Activated CD8-positive, alpha-beta T cell treated with anti-CD3 and anti-CD28 coated beads for 36 hours (primary cell): ENCODE data around the gene KLHL42. TPM values are rescaled to one million over a fixed set of nuclear protein-coding genes. Genes with fewer than 3 reads are reported as not detected.
"Not testable (repeated sequence)": the region's sequence is repeated elsewhere in the genome, so short reads cannot be mapped to it uniquely, and the experiment has no call there.

ENCODE experiments used
- ATAC-seq: fragments of 200-7000 bp; cut with Tn5 transposase; one replicate; pipeline ENCODE4 v1.10.0; 2021; ENCODE audit warnings: mild to moderate bottlenecking, moderate library complexity
- CTCF ChIA-PET: fragments of 350-600 bp; sonication (Branson Sonifier 250); formaldehyde crosslinking; loops from one replicate; lab custom pipeline; 2021; ENCODE audit warnings: antibody characterized with exemption; lab: Charles Lee
- POLR2A ChIA-PET: fragments of 350-600 bp; sonication (Branson Sonifier 250); formaldehyde crosslinking; loops from one replicate; lab custom pipeline; 2021; ENCODE audit warnings: antibody characterized with exemption; lab: Charles Lee
- DNase-seq: peaks from one replicate; pipeline ENCODE4 v3.0.0-alpha.2; 2020
- H3K27ac Mint-ChIP-seq: one replicate; pipeline ENCODE4 v1.8.0; 2021; ENCODE audit warnings: mild to moderate bottlenecking, mixed read lengths
- H3K27me3 Mint-ChIP-seq: one replicate; pipeline ENCODE4 v1.8.0; 2021; ENCODE audit warnings: mixed read lengths
- H3K36me3 Mint-ChIP-seq: one replicate; pipeline ENCODE4 v1.8.0; 2021; ENCODE audit warnings: low read depth, mixed read lengths
- H3K4me1 Mint-ChIP-seq: one replicate; pipeline ENCODE4 v1.8.0; 2021; ENCODE audit warnings: low read depth, mixed read lengths
- H3K4me3 Mint-ChIP-seq: one replicate; pipeline ENCODE4 v1.8.0; 2021; ENCODE audit warnings: mild to moderate bottlenecking, moderate library complexity, mixed read lengths
- H3K9me3 Mint-ChIP-seq: one replicate; pipeline ENCODE4 v1.8.0; 2021; ENCODE audit warnings: mixed read lengths
- intact Hi-C: fragments of 100-400 bp; cut with micrococcal nuclease; formaldehyde crosslinking; loops from one replicate; pipeline ENCODE4 v1.10.0; 2022
- total RNA-seq, 2 experiments: library from RNA; stranded (reverse); gene quantifications; one replicate each; pipeline ENCODE4 v1.2.3, GENCODE V29; 2021
- TF ChIP-seq, protein P1 (sequence below): fragments of 200-600 bp; IDR thresholded peaks from one replicate; pipeline ENCODE4 v1.8.0; 2022; ENCODE audit warnings: antibody characterized with exemption, mild to moderate bottlenecking

The KLHL42 gene
- total RNA-seq, 2 experiments from 2014 or later: 10.2 to 11.3 TPM

DNA sequence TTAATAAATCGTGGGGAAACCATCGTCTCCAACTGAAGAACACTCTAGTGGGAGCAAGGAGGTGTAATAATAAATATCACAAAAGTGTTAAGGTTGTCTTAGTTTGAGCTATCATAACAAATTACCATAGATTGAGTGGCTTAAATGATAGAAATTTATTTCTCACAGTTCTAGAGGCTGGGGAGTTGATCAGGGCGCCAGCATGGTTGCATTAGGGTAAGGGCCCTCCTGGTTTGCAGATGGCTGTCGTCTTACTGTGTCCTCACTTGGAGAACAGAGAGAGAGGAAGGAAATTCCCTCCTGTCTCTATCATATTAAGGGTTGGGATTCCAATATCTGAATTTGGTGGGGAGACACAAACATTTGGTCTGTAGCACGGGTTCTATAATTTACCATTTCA is 36.4 kb upstream of the KLHL42 start:
- Mint-ChIP-seq H3K27ac (no peak overlapping the region), H3K4me1 (peaks cover 9% of the 10 kb centered on the region), H3K4me3 (no peak overlapping the region), H3K9me3 (no peaks in the 10 kb centered on the region), H3K36me3 (peaks cover 37% of the 10 kb centered on the region), H3K27me3 (no peaks in the 10 kb centered on the region)
- ATAC-seq (no peak), DNase-seq (no peak)
- intact Hi-C loops: no loop called here
- ChIA-PET CTCF (interaction anchor here (0.7 kb wide), 1 partner anchor 9 kb away, joined by 3 read pairs; no protein-coding TSS in a partner anchor), POLR2A (no interaction called here)
- TF ChIP-seq, protein P1, sequence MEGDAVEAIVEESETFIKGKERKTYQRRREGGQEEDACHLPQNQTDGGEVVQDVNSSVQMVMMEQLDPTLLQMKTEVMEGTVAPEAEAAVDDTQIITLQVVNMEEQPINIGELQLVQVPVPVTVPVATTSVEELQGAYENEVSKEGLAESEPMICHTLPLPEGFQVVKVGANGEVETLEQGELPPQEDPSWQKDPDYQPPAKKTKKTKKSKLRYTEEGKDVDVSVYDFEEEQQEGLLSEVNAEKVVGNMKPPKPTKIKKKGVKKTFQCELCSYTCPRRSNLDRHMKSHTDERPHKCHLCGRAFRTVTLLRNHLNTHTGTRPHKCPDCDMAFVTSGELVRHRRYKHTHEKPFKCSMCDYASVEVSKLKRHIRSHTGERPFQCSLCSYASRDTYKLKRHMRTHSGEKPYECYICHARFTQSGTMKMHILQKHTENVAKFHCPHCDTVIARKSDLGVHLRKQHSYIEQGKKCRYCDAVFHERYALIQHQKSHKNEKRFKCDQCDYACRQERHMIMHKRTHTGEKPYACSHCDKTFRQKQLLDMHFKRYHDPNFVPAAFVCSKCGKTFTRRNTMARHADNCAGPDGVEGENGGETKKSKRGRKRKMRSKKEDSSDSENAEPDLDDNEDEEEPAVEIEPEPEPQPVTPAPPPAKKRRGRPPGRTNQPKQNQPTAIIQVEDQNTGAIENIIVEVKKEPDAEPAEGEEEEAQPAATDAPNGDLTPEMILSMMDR: no peak

DNA sequence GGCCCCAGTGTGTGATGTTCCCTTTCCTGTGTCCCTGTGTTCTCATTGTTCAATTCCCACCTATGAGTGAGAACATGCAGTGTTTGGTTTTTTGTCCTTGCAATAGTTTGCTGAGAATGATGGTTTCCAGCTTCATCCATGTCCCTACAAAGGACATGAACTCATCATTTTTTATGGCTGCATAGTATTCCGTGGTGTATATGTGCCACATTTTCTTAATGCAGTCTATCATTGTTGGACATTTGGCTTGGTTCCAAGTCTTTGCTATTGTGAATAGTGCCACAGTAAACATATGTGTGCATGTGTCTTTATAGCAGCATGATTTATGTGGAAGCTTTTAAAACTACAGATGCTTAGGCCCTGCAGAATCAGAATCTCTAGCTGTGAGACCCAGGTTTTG is 34.3 kb upstream of the KLHL42 start:
- ChIA-PET CTCF (interaction anchor here (1.3 kb wide), 1 partner anchor 13 kb away, joined by 4 read pairs; no protein-coding TSS in a partner anchor), POLR2A (interaction anchor here (0.7 to 1.1 kb wide), 2 partner anchors 32 to 34 kb away, joined by 3 read pairs; partner anchors contain the start of genes KLHL42 and MANSC4)
- H3K9me3 Mint-ChIP-seq, H3K4me3 Mint-ChIP-seq, DNase-seq, intact Hi-C loops, H3K27ac Mint-ChIP-seq, ATAC-seq, H3K4me1 Mint-ChIP-seq, H3K27me3 Mint-ChIP-seq: not testable (repeated sequence)
- peaks cover 24% of the 10 kb centered on the region for H3K36me3 Mint-ChIP-seq

DNA sequence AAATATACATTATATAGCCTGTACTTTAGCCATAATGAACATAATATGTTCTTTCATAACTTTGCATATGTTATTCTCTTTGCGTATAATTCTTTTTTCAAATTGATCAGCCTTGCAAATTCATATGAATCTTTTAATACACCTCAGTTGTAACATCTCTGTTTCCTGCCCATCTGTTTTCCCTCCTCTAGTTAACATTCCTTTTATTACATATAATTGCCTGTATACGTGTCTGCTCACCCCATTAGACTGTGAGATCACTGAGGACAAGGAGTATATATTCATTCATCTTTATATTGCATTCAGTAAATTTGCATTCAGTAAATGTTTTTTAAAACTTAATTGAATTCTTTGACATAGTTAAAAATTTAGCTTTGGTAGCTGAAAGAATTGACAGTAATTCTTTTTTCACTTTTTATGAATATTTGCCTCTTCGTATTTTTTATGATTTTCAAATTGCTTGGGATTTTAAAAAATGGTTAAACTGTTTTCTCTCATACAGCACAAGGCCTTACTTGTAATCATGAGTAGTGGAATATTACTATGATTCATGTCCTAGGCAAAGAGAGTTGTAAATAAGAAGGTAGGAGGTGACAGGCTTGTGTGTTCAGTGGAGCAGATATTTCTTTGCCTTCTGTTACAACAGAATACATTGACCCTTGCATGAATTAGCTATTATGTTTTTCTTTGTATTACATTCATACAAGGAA is 32.8 kb upstream of the KLHL42 start:
- POLR2A ChIA-PET: interaction anchor here (0.6 kb wide), 1 partner anchor 136 kb away, joined by 4 read pairs; no protein-coding TSS in a partner anchor
- TF ChIP-seq, protein P1: no peak
- Mint-ChIP-seq H3K27me3 (no peaks in the 10 kb centered on the region), H3K27ac (no peak overlapping the region), H3K9me3 (no peaks in the 10 kb centered on the region), H3K36me3 (peaks cover 20% of the 10 kb centered on the region), H3K4me3 (no peak overlapping the region), H3K4me1 (no peaks in the 10 kb centered on the region)
- CTCF ChIA-PET: interaction anchor here (1.3 kb wide), 1 partner anchor 74 kb away, joined by 4 read pairs; no protein-coding TSS in a partner anchor
- DNase-seq (no peak), ATAC-seq (no peak)
- intact Hi-C loops: no loop called here

DNA sequence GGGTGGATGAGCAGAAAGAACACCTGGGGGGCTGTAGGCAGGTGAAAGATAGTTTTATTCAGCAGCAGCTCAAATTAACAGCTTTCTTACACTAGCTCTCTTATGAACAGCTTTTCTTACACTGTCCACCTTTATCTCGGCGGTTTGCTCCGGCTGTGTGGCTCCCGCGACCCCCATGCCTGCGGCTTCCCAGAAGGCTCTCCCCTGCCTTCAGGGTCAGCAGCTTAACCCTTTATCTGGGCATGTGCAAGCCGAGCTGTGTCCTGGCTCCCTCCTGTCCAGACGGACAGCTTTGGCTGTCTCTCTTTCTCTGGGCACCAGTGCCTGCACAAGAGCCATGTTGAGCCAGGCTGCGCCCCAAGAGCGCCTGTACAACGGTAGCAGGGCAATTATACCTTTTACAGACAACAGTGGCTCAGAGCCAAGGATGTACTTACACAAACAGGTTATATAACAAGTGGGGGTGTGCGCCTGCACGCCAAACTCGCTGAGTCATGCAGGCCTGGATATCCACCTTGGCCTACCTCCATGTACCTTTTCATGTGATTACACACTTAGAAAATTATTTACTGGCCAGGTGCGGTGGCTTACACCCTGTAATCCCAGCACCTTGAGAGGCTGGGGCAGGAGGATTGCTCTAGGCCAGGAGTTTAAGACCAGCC is 28.5 kb upstream of the KLHL42 start:
- peaks cover 14% of the 10 kb centered on the region for H3K36me3 Mint-ChIP-seq
- no peak overlapping the region for H3K27ac Mint-ChIP-seq
- H3K4me3 Mint-ChIP-seq: no peak overlapping the region
- ATAC-seq (no peak), DNase-seq (no peak)
- intact Hi-C loops: no loop called here
- TF ChIP-seq, protein P1: no peak
- no peaks in the 10 kb centered on the region for H3K27me3 Mint-ChIP-seq
- no peaks in the 10 kb centered on the region for H3K4me1 Mint-ChIP-seq
- ChIA-PET CTCF (interaction anchor here (2.1 kb wide), 1 partner anchor 70 kb away, joined by 4 read pairs; no protein-coding TSS in a partner anchor), POLR2A (no interaction called here)
- H3K9me3 Mint-ChIP-seq: no peaks in the 10 kb centered on the region

DNA sequence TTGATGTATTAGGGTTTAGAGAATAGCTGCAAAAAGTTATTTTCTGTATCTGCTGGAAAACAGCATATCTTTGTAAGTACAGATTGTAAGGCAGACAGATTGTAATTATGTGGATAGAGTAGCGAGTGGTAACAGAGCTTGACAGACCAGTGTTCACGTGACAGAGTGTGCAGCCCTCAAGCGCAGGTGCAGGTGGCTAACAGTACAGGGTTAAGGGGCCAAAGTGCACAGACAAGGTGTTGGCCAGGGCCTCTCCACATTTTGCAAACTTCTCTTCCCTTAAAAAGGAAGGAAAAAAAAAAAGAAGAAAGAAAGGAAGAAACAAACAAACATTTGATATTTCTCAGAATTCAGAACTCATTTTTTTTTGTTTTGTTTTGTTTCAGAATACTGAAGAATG is 25.2 kb upstream of the KLHL42 start:
- no peak for ATAC-seq
- intact Hi-C loops: no loop called here
- Mint-ChIP-seq H3K9me3 (no peaks in the 10 kb centered on the region), H3K27ac (no peak overlapping the region), H3K27me3 (no peaks in the 10 kb centered on the region), H3K4me3 (no peak overlapping the region), H3K4me1 (no peaks in the 10 kb centered on the region), H3K36me3 (peaks cover 17% of the 10 kb centered on the region)
- TF ChIP-seq, protein P1: no peak
- no peak for DNase-seq
- POLR2A ChIA-PET: no interaction called here
- CTCF ChIA-PET: interaction anchor here (0.6 to 1.1 kb wide), 4 partner anchors 22 to 66 kb away, joined by 3 to 4 read pairs (median 4); no protein-coding TSS in a partner anchor
